Jurkat, Clone E6-1 (cell line): Measurements from ENCODE around the gene GLRX5.

Source experiments
- DNase-seq: peaks from one replicate; pipeline ENCODE4 v3.0.0-alpha.2; 2011; ENCODE audit warnings: low read depth, low spot score
- H3K4me3 ChIP-seq: 2 replicates; pipeline ENCODE4 v1.5.1; 2011; ENCODE audit warnings: mild to moderate bottlenecking, low read length, control low read depth, moderate library complexity

The GLRX5 gene

DNA sequence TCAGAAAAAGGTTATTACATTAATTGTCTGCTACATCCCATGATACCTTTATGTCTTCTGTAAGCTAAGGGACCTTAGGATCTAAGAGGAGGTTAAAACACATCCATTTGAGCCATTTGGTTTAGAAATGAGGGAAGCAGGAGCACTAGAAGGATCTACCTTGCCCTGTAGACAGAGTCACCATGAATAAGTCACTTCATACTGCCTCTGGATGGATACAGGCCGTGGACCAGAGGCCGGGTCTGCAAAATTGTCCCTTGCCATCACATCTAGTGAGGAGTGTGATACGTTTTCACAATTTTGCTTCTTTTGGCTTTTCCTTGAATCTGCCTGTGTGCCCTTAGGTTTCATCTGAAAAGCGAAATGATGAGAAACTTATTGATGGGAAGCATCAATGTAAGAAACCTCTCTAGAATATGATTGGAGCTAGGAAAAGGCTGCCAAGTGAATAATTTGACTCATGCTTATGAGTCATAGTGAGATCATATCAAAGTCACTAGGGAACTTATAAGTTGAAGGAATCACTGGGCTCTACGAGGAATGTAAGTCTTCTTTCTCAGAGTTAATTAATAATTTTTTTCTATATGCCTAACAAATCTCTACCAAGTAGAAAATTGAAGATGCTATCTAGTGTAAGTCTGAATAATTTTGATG lies 10.8 kb downstream of the GLRX5 start:
- no peak for DNase-seq
- H3K4me3 ChIP-seq: no peak overlapping the region

DNA sequence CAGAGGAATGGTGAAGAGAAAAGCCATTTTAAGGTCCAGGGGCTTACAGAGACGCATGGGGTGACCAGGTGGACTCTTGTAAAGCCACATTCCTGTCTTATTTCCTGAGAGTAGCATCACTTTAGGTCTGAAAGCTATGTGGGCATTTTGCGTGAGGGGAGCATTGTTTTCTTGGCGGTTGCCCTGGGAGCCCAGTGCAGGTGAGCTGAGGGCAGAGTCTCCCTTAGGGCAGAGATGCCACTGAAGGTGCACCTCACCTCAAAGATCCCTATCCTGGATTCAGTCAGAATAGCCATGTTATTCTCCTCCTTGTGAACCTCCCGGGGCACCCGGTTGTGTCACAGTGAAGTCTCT lies 12.4 kb downstream of the GLRX5 start:
- H3K4me3 ChIP-seq: no peak overlapping the region
- no peak for DNase-seq

DNA sequence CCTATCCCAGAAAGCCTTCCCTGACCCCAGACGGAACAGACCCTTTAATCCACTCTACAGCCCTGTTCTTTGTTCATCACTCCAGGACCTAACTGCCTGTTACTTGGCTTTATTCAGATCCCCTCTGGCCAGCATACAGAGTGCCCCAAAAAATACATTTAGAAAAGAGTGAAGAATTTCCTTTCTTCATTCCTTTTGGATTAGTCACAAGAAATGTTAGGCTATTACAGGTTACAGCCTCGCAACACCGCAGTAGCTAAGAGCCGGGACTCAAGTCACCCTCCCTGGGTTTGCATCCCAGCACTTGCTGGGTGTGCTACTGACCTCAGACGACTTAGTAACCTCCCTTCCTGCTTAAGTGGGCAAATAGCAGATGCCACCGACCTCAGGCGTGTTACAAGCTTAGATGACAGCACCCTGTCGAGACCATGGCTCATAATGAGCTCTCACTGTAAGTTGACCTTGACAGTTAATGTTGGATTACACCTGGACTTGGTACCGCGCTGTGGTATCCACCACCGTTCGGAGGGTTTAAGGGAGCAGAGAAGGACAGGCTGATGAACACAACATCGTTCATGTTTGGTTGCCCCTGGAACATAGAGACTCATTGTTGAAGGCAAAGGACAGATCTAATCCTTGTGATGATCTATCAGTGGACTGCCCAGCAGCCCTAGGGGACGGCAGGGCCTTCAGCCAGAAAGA lies 12.9 kb downstream of the GLRX5 start:
- no peak for DNase-seq

DNA sequence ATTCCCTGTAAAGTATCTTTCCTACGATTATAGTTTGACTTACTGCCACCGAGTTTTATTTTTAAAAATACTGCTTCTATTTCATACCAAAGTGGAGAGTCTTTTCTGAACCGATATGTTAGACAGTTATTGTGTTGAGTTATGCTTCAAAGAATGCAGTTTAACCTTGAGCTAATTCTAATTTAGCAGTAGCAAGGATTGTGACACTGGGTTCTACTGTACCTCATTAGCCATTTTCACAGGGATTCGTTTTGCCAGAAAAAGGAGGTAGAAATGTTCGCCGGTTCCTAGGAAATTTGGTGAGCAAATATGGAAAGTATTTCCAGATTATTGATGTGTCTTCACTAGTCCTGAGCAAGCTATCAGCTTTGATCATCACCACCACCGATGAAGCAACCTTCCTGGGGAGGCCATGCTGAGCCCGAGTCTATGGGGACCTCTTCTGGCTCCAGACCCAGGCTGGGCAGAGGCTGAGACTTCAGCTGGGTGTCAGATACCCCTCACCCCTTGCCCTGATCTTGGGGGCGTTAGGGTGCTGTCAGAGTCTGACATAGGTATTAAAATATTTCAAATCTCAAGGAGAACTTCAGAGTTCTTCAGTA lies 13.6 kb downstream of the GLRX5 start:
- DNase-seq: no peak
- H3K4me3 ChIP-seq: no peak overlapping the region

More for the DNA sequence above, 12.9 kb downstream of the GLRX5 start:
- H3K4me3 ChIP-seq: no peak overlapping the region

DNA sequence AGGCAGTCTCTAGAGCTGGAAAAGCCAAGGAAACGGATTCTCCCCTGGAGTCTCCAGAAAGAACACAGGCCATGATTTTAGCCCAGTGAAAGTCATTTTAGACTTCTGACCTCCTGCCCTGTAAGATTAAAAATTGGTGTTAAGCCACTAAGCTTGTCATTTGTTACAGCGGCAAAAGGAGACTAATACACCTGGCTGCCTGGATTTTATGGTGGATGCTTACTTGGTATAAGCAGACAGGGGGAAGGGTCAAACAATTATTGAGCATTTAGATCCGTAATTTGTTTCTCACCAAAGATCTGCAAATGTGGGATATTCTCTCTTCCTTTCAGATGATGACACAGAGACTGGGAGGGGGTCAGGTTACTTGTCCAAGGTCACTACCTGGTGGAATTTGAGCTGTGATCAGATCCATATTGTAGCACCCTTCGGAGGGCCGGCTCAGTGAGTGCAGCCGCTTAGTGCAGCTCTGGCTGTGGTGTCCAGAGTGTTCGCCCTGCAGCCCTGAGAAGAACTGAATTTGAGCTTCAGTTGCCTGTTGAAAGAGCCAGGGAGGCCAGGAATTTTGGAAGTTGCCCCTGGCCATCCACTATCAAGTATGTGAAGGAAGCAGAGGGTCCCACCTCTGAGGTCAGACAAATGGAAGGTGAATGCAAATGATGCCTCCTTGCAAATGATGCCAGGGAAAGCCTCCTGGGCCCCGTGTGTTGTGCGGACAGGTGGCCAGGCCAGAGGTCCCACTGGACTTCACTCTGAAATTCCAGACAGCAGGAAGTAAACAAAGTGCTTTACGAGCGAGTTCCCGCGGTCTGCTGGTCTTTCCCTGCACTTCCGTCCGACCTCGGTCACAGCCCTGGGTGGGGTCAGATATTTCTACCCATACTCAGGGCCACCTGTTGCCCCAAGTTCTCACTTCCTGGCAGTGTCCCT lies 15.1 kb downstream of the GLRX5 start:
- H3K4me3 ChIP-seq: no peak overlapping the region
- DNase-seq: no peak

DNA sequence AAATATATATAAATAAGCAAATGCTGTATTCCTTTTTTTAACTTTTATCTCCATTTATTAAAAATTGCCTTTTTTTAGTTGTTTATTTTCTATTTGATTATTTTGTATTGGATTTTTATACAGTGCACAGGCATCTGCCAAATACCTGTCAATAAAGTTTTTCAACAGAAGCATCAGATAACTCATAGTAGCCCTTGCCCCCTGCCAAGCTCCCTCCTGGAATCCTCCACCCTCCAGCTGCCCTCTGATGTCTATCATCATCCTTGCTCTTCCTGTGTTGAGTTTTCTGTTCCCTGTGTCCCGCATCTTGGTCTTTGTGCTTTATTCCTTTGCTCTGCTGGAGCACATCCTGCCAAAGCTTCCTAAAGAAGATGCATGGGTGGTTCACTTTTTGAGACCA lies 16.6 kb downstream of the GLRX5 start:
- no peak overlapping the region for H3K4me3 ChIP-seq

DNA sequence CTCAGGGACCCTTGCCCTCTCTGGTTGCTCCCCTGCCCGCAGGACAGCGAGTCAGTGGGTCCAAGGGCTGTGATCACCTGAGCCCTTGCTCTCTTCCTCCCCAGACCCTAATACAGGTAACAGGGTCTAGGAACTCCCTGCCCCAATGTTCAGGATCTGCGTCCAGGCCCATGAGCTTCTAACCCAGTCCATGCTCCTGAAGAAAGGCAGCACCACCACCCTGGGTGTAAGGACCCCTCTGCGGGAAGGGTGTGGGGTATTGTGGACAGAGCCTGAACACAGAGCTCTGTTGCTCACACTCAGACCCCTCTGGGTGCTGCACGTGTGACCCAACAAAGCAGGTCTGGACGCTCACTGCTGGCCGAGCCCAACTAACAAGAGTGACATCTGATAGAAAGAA lies 18.3 kb downstream of the GLRX5 start:
- no peak for DNase-seq
- no peak overlapping the region for H3K4me3 ChIP-seq

More for the DNA sequence above, 16.6 kb downstream of the GLRX5 start:
- no peak for DNase-seq

DNA sequence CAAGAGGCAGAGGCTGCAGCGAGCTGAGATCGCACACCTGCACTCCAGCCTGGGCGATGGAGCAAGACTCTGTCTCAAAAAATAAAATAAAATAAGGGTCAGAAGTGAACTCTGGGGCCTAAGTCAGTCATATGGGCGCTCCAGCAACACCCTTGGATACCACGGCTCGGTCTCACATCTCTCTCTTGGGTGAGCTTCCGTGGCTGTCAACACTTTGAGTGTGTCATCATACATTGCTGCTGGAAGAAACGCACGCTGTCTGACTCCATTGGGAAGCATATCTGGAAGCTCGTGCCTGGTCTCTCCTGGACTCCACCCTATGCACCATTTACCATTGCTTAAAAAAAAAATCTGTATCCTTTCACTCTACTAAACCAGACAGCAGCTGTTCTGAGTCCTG lies 20.2 kb downstream of the GLRX5 start:
- DNase-seq: no peak
- no peak overlapping the region for H3K4me3 ChIP-seq

DNA sequence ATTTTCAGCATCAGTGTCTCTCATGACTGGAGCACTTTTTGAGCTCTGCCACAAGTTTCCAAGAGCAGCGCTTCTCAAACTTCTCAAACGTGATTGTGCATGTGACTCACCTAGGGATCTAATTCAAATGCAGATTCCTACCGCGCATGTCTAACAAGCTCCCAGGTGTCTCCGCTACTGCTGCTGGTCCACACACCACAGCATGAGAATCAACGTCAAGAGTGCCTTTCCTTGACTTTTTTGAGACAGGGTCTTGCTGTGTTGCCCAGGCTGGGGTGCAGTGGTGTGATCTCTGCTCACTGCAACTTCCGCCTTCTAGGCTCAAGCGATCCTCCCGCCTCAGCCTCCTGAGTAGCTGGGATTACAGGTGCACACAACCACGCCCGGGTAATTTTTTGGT lies 22.4 kb downstream of the GLRX5 start:
- no peak for DNase-seq
- H3K4me3 ChIP-seq: no peak overlapping the region

DNA sequence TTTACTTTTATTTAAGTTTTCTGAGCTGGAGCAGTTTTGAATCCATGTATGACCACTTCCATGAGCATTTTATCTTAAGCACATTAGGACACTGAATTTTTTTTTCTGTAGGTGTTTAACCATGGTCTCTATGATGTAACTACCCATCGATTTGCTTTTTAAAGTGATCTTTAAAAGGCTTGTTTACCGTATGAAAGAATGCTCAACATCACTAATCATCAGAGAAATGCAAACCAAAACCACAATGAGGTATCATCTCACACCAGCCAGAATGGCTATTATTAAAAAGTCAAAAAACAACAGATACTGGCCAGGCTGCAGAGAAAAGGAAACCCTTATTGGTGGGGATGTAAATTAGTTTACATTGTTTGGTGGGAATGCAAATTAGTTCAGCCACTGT lies 23.0 kb downstream of the GLRX5 start:
- no peak overlapping the region for H3K4me3 ChIP-seq
- DNase-seq: no peak

DNA sequence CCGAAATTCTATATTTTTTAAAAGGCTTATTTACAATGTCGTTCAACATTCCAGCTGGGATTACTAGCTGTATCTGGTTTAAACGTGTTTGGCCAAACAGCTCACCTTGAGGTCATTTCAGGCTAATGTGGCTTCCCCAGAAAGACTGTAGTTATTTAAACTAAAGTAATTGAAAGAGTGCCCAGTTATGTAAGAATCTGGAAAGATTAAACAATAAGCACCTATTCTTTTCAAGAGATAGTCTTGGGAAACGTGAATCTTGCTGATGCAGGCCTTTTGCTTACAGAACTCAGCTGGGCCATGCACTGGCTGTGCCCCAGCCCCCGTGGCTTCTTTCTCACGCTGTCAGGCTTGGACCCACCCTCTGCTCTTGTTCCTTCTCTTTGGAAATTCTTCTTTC lies 24.4 kb downstream of the GLRX5 start:
- DNase-seq: no peak
- no peak overlapping the region for H3K4me3 ChIP-seq

DNA sequence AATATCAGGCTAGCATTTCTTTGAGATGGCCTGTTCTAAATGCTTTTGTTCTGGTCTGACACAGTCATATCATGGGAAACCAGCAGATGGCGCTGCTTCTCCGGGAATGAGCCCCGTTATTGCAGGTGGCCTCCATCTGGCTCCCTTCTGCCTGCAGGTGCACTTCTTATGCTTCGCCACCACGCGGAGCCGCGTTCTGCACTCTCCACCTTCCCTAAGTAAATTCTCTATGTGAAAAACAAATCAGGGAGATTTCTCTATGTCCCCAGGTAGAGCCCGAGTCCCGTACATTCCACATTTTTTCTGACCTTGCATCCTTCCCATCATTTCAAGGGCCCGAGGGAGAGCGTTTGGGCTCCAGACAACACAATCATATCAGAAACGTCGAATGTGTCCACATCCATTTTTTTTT lies 26.2 kb downstream of the GLRX5 start:
- peak; percentile 87 for DNase-seq
- no peak overlapping the region for H3K4me3 ChIP-seq

DNA sequence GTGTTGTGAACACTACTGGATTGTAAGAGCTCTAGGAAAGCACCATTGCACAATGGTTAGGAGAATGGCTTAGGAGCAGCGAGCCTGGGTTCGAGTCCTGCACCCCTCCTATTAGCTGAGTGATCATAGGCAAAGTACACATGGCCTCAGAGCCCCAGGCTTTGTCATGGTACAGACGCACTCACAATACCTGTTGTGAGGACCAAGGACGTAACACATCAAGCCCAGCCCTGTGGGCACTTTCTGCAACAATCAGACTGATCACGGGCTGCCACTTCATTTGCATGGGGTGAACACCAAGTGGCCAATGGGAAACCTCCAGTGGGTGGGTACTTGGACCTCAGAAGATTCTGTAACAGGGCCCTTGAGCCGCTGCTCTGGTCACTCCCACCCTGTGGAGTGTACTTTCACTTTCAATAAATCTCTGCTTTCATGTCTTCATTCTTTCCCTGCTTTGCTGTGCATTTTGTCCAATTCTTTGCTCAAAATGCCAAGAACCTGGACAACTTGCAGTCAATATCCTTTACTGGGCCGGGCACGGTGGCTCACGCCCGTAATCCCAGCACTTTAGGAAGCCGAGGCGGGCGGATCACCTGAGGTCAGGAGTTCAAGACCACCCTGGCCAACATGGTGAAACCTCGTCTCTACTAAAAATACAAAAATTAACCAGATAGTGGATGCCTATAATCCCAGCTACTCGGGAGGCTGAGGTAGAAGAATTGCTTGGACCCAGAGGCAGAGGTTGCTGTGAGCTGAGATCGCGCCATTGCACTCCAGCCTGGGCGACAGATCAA lies 28.2 kb downstream of the GLRX5 start:
- no peak overlapping the region for H3K4me3 ChIP-seq
- no peak for DNase-seq

DNA sequence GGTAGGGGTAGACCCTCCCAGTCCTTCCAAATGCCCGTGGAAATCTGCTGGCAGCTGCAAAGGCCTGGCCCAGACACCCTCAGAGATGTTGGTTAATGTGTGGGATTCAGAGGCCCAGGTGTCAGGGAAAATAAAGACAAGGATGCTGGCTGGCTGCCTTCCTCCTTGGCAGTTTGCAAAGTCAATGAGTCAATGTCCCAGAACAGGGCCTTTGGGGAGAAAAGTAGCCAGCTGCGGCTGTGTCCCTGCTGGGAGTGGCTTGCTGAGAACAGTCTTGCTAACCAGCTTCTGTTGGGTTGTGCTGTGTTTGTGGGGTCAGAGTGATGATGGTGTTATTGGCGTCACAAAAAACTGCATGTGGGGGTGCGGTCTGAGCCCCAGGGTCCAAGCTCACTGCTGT lies 29.2 kb downstream of the GLRX5 start:
- DNase-seq: no peak
- no peak overlapping the region for H3K4me3 ChIP-seq

DNA sequence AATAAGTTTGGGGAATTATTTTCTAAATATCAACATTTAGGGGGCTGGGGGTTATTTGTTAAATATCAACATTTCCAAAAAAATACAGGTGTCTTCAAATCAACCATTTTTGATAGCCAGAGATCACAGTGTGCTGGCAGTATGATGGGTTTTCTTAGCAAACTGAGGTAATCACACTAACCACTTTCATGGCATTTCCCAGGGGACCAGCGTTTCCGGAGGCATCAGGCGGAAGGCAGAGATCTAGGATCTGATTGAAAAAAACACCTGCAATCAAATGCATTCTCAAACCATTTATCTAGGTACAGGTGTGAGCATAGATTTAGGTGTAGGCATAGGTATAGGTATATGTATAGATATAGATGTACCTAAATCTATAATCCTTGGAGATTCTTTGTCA lies 34.6 kb downstream of the GLRX5 start:
- H3K4me3 ChIP-seq: no peak overlapping the region
- no peak for DNase-seq

DNA sequence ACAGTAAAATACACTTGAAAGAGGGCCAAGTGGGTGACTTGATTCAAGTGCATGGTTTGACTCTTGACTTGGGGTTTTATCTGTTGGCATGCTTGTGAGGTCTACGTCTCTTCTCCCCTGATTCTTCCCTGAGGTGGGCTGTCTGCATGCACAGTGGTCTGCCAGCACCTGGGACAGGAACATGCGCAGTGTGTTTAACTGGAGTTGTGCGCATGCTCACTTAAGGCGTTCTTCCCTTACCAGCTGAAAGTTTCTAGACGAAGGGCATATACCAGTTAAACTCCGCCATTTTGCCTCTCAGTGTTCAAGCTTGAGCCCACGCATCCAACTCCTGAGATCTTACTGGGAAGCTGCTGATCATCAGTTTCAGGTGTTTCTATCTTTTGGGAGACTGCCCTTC lies 38.5 kb downstream of the GLRX5 start:
- no peak overlapping the region for H3K4me3 ChIP-seq
- DNase-seq: no peak

DNA sequence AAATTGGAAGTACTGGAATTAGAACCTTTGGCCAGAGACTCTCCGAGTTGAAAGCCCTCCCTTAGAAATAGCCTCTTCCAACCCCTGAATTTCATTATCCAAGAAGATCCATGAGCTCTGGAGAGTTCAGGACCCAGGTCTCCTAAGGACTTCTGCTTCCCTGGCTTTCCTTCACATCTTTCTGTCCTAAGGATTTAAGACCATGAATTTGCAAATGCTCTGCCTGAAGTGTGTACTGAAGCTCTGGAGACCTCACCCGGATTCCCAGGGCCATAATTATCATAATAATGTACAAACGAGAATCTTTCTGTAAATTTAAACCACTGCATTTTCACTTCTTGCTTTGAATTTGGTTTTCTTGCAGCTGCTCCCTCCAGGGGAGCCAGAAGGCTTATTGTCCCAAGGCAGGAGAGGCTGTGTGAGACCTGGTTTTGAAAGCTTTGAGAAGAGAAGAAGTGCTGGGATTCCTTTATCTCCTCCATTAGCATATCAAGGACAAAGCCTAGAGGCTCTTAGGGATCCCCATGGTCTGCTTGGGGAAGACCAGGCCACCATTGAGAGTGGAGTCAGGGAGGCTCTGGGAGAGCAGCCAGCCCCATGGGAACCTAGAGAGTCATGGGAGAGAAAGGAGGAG lies 41.1 kb downstream of the GLRX5 start:
- DNase-seq: no peak
- H3K4me3 ChIP-seq: no peak overlapping the region

DNA sequence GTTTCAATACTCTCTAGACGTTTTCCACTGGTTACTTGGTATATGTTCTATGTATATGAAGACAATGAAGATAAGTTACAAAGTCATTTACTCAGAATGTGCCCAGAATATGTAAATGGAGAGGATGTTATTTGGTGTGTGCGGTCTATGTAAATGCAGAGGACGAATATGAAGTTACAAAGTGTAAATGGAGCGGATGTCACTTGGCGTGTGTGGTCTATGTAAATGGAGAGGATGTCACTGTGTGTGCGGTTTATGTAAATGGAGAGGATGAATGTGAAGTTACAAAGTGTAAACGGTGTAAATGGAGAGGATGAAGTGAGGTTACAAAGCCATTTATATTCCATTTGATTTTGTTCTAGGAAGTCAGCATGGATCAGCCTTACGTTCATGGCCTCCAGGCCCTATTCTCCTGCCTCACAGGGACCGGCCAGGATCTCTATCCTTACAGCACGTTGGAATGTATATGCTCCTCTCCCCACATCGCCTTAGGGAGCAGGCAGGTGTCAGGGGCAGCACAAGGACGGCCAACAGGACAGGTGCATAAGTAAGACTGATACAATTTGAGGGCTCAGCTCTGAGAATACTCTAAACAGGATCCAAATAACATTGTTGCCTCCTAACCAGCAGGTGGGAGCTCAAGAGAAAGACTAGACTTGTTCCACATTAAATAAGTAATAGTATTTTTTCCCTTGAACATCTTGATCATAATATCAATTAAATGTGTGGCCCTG lies 42.4 kb downstream of the GLRX5 start:
- DNase-seq: no peak

More for the DNA sequence above, 42.4 kb downstream of the GLRX5 start:
- no peak overlapping the region for H3K4me3 ChIP-seq
